NCI-H1417 treated with DMSO at 0.1 percent for 48 hours (cell line): ENCODE results near the gene ZMIZ1.
"Not testable (repeated sequence)": the region's sequence is repeated elsewhere in the genome, so short reads cannot be mapped to it uniquely, and the experiment has no call there.

Experiments used
- DNase-seq: peaks from one replicate; lab custom pipeline; 2025; lab: John Stamatoyannopoulos, UW

The ZMIZ1 gene

GRCh38 chr10:79266543-79267312 is 198.0 kb downstream of the ZMIZ1 start:
- no peak for DNase-seq

DNA sequence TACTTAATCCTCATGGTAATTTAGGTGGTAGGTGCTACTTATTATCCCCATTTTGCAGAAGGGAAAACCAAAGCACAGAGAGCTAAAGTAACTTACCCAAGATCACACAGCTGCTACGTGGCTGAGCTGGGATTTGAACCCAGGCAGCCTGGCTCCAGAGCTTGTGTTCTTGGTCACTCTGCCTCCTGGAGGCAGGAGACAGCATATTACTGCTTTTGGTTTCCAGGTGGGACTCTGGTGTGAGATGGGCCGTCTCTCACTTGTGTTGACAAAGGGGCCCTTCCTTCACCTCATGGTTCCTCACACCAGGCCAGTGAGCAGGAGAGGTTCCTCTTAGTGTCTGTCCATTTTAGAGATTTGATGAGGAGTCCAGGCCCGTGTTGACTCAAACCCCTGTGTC is 198.7 kb downstream of the ZMIZ1 start:
- no peak for DNase-seq

GRCh38 chr10:79268161-79268601 is 199.4 kb downstream of the ZMIZ1 start:
- no peak for DNase-seq

GRCh38 chr10:79268742-79269141 is 200.0 kb downstream of the ZMIZ1 start:
- DNase-seq: no peak

GRCh38 chr10:79269443-79269842 is 200.7 kb downstream of the ZMIZ1 start:
- no peak for DNase-seq

DNA sequence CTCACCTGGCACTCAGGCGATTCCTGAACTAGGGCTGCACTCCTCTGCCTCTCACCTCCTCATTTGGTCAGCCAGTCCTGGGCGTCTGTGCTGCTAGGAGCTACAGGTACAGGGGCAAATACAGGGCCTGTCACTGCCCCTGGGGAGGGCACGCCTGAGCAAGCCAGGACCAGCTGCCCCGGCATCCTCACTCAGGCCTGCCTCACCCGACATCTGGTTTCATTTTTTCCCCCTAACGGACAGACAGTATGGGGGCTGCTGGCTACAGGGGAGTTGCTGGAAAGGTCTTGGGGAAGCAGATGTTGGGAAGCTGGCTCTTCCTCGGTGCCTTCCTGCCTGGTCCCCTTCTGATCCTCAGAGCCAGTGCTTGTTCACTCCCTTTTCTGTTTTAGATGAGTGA is 201.2 kb downstream of the ZMIZ1 start:
- DNase-seq: no peak

- DNase-seq: no peak
Observed at GRCh38 chr10:79270466-79271246, 201.9 kb downstream of the ZMIZ1 start.

DNA sequence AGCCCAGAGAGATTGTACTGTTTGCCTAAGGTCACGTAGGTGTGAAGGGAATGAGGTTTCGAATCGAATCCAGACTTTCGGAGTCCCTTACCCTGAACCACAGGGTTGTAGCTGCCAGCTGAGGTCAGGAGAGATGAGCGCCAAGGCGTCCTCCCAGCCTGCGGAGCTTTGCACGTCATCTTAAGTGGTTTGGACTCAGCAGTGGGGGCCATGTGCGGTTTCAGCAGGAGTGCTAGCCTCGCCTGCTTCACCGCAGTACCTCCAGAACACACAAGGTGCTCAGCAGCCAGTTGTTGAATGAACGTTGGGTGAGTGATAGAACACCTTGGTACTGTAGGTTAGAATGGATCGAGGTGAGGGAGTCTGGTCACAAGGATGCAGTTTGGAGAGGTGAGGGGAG is 203.6 kb downstream of the ZMIZ1 start:
- no peak for DNase-seq

- no peak for DNase-seq
Observed at GRCh38 chr10:79273604-79274003, 204.8 kb downstream of the ZMIZ1 start.

DNA sequence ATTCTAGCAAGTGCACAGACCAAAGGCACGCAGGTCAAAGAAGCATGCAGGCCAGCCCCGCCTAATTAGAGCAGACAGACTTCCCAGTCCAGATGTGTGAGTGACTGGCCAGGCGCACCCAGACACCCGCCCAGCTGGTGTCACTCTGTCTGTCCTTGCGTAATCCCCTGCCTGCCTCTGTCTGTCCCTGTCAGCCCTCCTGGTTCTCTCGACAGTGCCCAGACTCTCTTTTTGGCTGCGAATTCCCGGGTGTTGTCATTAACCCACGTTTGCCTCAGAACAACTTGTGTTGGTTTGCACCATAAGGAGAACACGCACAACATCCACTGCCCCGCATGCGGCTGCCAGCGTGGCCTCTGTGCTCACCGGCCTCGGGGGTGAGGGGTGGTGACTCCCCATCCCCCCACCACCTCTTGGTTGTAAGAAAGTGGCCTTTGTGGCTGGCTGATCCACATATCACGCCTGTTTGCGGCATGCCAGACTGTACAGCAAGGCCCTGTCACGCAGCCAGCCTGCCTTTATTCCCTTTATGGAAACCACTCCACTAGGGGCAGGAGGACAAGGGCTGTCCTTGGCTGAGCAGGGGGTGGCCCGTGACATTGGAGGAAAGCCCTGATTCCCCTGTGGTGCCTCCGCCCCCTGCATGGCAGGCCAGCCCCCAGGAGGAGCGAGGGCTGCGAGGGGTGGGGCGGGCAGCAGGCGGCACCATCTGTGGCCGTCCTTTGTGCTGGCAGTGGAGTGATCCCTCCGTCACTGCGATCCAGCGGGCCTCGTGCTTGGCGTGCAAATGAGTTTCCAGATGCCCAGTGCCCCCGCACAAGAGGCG is 205.7 kb downstream of the ZMIZ1 start:
- no peak for DNase-seq

DNA sequence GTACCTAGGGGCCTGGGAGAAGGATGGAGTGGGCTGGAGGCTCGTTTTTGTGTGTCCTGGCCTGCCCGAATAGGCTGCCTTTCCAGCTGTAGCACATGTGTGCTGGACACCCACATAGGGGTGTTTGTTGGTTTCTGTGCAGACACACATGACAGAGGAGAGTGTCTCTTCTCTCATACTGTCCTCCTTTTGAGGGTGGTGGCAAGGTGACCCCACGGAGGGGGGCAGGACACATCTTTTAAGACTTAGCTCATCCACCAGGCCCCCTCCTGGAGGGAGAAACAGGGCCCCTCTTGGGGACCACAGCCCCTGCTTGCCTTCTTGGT is 206.3 kb downstream of the ZMIZ1 start:
- no peak for DNase-seq

DNA sequence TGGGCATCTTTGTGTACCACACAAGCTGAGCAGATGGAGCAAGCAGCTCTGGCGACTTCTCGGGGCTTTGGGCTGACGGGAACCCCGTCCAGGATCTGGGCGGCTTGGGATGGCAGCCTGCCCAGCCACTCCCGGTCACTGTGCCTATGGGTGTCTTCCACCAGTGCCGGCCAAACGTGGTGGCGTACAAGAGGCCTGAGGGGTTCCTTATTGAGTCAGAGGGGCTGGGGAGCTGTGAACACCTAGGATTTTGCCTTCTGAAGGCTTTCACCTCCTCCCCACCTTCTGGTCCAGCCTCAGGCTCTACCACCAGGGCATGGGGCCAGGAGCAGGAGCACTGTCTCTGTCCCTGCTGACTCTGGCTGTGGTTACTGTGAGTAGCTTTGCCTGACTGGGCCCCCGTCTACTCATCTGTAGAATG is 206.7 kb downstream of the ZMIZ1 start:
- no peak for DNase-seq

DNA sequence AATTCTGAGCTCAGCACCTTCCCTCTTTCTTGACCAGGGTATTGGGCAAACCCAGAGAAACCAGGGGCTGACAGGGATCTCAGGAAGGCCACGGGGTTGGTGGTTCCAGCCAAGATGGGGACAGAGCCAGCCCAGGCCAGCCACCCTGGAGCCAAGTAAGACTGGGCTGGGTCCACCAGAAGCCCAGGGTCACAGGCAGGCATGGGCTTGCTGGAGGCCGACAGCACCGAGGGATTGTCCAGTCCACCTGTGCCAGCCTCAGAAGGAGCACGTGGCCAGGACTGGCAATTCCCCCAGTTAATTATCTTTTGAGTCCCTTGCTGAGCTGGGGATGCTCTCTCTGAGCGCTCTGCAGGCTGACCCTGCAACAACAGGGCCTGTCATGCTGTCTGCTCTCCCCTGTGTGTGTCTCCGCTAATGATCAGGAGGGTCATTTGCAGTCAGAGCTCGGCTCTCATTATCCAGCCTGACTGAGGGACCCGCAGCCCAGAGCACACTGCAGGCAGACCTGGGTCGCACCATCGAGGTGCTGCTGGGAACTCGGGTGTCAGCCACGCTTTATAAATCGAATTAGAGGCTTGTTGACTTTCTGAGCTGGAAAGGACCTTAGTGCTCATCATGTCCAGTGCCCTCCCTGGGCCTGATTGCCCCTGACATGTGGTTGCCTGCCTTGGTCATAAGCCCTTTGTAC is 209.0 kb downstream of the ZMIZ1 start:
- DNase-seq: no peak

DNA sequence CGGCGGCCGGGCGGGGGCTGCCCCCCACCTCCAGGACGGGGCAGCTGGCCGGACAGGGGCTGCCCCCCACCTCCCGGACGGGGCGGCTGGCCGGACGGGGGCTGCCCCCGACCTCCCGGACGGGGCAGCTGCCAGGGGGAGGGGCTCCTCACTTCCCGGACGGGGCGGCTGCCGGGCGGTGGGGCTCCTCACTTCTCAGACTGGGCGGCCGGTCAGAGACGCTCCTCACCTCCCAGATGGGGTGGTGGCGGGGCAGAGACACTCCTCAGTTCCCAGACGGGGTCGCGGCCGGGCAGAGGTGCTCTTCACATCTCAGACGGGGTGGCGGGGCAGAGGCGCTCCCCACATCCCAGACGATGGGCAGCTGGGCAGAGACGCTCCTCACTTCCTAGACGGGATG is 210.3 kb downstream of the ZMIZ1 start:
- DNase-seq: not testable (repeated sequence)

- no peak for DNase-seq
Observed at GRCh38 chr10:79280956-79281355, 212.2 kb downstream of the ZMIZ1 start.

DNA sequence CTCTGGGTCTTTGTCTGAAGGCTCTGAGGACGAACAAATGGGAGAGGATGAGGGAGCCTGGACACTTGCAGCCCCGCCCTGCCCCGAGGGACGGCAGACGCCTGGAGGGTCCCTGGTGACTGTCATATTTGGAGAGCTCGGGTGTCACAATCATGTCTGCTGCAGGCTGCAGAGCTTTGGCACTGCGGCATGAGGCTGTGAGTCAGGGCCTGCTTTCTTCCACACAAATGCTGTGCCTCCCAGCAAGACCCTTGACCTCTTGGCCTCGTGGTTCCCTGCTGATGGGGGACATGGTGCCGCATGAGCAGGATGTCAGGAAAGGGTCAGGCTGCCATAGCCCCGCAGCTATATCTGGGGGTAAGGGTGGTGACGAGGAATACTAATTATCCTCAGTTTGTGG is 213.6 kb downstream of the ZMIZ1 start:
- DNase-seq: no peak

GRCh38 chr10:79283616-79284015 is 214.8 kb downstream of the ZMIZ1 start:
- DNase-seq: no peak

DNA sequence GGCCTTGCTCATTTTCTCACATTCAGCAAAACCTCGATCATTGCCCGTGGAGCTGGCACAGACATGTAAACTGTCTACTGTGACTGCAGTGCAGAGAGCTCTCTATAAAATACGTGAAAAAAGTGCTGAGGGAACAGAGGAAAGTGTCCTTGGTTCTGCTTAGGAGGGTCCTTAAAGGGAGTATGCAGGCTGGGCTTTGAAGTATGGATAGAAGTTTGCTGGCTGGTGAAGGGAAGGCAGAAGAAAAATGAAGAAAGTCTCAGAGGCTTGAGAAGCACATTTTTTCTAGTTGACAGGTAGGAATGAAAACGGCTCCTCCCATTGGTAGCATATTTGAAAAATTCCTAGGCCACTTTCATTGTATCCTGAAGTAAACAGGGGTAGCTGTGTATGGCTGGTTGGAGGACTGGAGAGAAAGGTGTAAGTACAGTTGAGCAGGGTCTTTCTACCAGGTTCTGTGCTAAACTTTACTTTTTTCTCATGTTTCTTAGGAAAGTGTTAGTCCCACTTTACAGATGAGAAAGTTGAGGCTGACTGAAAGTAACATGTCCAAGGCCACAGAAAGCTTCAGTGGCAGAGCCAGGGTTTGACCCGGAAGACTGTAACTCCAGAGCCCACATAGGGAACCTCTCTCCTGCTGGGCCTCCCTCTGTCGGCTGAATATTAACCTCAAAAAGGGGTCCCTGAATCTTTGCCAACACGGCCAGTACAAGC is 215.5 kb downstream of the ZMIZ1 start:
- no peak for DNase-seq

GRCh38 chr10:79285315-79286197 is 216.8 kb downstream of the ZMIZ1 start:
- no peak for DNase-seq

- DNase-seq: no peak
Observed at GRCh38 chr10:79286318-79286951, 217.7 kb downstream of the ZMIZ1 start.
